ENCODE results near the gene DLK1. TPM values are rescaled to one million over a fixed set of nuclear protein-coding genes. Genes with fewer than 3 reads are reported as not detected.

Gene DLK1
- total and polyA plus RNA-seq, 11 donors, result 1.4 to 52.4 (median 9.3) TPM

GRCh38 chr14:100717386-100717785 is 9.3 kb upstream of the DLK1 start:
- no peak for ATAC-seq
- Histone ChIP-seq H3K4me3 (no peak overlapping the region), H3K27ac (no peak overlapping the region), H3K9me3 (no peaks in the 10 kb centered on the region), H3K27me3 (peaks cover 0 to 37% (median 2%) of the 10 kb centered on the region in 9 donors), H3K4me1 (no peaks in the 10 kb centered on the region), H3K36me3 (no peaks in the 10 kb centered on the region)
- DNase-seq, result no peak
- WGBS, 4 donors, result 81 to 86% (median 83%) methylated on average over 11 to 12 of the region's 12 CpGs
- intact Hi-C loops (cut with DNase I), result no loop called here
- TF ChIP-seq POLR2A (IDR thresholded peaks at IDR 0.05), result no peak
- TF ChIP-seq CTCF (IDR thresholded peaks at IDR 0.05), result no peak

GRCh38 chr14:100719976-100720520 is 6.6 kb upstream of the DLK1 start:
- ATAC-seq, result no peak
- H3K27me3 ChIP-seq, result peaks cover 0 to 55% (median 12%) of the 10 kb centered on the region in 9 donors
- no peak for TF ChIP-seq POLR2A (IDR thresholded peaks at IDR 0.05)
- no peak for TF ChIP-seq CTCF (IDR thresholded peaks at IDR 0.05)
- no peaks in the 10 kb centered on the region for H3K9me3 ChIP-seq
- H3K4me1 ChIP-seq, result no peaks in the 10 kb centered on the region
- WGBS, 4 donors, result 57 to 78% (median 68%) methylated on average over 13 of the region's 13 CpGs
- H3K4me3 ChIP-seq, result no peak overlapping the region
- H3K36me3 ChIP-seq, result no peaks in the 10 kb centered on the region
- no peak for DNase-seq
- no peak overlapping the region for H3K27ac ChIP-seq
- intact Hi-C loops (cut with DNase I), result loop anchor here in 1 of 10 donors (10.0 kb wide), 1 partner anchor 55 kb away; no protein-coding TSS in a partner anchor

GRCh38 chr14:100721568-100721967 is 5.1 kb upstream of the DLK1 start:
- ATAC-seq, result no peak
- 63 to 67% (median 65%) methylated on average over 5 of the region's 5 CpGs for WGBS, 4 donors
- intact Hi-C loops (cut with DNase I), result loop anchor here in 1 of 10 donors (10.0 kb wide), 1 partner anchor 57 kb away; no protein-coding TSS in a partner anchor

GRCh38 chr14:100722367-100722766 is 4.3 kb upstream of the DLK1 start:
- no peak overlapping the region for H3K27ac ChIP-seq
- 83 to 94% (median 84%) methylated on average over 5 of the region's 5 CpGs for WGBS, 4 donors
- no peak overlapping the region for H3K4me3 ChIP-seq
- H3K27me3 ChIP-seq, result peaks cover 13 to 73% (median 35%) of the 10 kb centered on the region in 9 donors
- H3K4me1 ChIP-seq, result peaks cover 0 to 9% (median 0%) of the 10 kb centered on the region in 12 donors
- TF ChIP-seq POLR2A (IDR thresholded peaks at IDR 0.05), result no peak
- no peak for TF ChIP-seq CTCF (IDR thresholded peaks at IDR 0.05)
- peak in 1 of 5 donors; percentile 21 for DNase-seq
- no peaks in the 10 kb centered on the region for H3K9me3 ChIP-seq
- no peak for ATAC-seq
- intact Hi-C loops (cut with DNase I), result loop anchor here in 1 of 10 donors (10.0 kb wide), 1 partner anchor 58 kb away; no protein-coding TSS in a partner anchor
- H3K36me3 ChIP-seq, result no peaks in the 10 kb centered on the region

More at GRCh38 chr14:100721568-100721967, 5.1 kb upstream of the DLK1 start:
- Histone ChIP-seq H3K4me3 (no peak overlapping the region), H3K27ac (no peak overlapping the region), H3K4me1 (peaks cover 0 to 2% (median 0%) of the 10 kb centered on the region in 12 donors), H3K27me3 (peaks cover 7 to 70% (median 27%) of the 10 kb centered on the region in 9 donors), H3K36me3 (no peaks in the 10 kb centered on the region), H3K9me3 (no peaks in the 10 kb centered on the region)
- no peak for DNase-seq
- TF ChIP-seq POLR2A (IDR thresholded peaks at IDR 0.05), result no peak
- no peak for TF ChIP-seq CTCF (IDR thresholded peaks at IDR 0.05)

Data from heart left ventricle (tissue), 16 donors.